ENCODE data around the gene CASKIN1. TPM values are rescaled to one million over a fixed set of nuclear protein-coding genes. Genes with fewer than 3 reads are reported as not detected.

The CASKIN1 gene, protein sequence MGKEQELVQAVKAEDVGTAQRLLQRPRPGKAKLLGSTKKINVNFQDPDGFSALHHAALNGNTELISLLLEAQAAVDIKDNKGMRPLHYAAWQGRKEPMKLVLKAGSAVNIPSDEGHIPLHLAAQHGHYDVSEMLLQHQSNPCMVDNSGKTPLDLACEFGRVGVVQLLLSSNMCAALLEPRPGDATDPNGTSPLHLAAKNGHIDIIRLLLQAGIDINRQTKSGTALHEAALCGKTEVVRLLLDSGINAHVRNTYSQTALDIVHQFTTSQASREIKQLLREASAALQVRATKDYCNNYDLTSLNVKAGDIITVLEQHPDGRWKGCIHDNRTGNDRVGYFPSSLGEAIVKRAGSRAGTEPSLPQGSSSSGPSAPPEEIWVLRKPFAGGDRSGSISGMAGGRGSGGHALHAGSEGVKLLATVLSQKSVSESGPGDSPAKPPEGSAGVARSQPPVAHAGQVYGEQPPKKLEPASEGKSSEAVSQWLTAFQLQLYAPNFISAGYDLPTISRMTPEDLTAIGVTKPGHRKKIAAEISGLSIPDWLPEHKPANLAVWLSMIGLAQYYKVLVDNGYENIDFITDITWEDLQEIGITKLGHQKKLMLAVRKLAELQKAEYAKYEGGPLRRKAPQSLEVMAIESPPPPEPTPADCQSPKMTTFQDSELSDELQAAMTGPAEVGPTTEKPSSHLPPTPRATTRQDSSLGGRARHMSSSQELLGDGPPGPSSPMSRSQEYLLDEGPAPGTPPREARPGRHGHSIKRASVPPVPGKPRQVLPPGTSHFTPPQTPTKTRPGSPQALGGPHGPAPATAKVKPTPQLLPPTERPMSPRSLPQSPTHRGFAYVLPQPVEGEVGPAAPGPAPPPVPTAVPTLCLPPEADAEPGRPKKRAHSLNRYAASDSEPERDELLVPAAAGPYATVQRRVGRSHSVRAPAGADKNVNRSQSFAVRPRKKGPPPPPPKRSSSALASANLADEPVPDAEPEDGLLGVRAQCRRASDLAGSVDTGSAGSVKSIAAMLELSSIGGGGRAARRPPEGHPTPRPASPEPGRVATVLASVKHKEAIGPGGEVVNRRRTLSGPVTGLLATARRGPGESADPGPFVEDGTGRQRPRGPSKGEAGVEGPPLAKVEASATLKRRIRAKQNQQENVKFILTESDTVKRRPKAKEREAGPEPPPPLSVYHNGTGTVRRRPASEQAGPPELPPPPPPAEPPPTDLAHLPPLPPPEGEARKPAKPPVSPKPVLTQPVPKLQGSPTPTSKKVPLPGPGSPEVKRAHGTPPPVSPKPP (N-terminal part only)
- under 0.01 and 0.16 TPM in 2 replicates for total RNA-seq

DNA sequence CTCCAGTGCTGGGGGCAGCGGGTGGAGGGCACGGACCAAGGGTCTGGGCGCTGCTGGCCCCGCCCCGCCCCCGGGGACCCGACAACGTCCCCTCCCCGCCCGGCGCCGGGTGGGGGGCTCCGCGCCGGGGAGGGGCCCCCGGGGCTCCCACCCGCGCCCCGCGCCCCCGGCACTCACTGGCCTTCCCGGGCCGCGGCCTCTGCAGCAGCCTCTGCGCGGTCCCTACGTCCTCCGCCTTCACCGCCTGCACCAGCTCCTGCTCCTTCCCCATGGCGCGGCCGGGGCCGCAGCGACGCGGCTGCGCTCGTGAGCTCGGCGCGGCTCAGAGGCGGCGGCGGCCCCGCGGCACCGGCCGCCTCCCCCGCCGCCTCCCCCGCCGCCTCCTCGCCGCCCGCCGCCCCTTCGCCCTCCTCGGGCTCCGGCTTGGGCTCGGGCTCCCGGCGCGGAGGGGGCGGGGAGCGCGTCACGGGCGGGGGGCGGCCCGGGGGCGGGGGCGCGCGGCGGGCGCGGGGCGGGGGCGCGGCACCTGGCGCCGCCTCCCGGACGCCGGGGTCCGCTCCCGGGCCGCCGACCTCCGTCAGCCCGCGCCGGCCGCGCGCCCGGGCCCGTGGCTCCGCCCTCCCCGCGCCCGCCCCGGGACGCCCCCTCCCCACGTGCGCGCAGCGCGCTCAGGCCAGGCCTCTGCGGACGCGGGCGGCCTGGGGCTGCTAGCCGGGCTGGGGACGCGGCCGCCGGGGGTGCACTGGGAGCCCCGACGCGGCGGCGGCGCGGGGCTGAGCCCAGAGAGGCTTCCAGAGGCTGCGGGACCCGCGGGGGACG, at the start of gene CASKIN1:
Gene CASKIN1, minus strand, starts transcription at position 444 of the 819 bp plus-strand sequence. Its CDS starts 173 bp downstream, at position 271.

DNA sequence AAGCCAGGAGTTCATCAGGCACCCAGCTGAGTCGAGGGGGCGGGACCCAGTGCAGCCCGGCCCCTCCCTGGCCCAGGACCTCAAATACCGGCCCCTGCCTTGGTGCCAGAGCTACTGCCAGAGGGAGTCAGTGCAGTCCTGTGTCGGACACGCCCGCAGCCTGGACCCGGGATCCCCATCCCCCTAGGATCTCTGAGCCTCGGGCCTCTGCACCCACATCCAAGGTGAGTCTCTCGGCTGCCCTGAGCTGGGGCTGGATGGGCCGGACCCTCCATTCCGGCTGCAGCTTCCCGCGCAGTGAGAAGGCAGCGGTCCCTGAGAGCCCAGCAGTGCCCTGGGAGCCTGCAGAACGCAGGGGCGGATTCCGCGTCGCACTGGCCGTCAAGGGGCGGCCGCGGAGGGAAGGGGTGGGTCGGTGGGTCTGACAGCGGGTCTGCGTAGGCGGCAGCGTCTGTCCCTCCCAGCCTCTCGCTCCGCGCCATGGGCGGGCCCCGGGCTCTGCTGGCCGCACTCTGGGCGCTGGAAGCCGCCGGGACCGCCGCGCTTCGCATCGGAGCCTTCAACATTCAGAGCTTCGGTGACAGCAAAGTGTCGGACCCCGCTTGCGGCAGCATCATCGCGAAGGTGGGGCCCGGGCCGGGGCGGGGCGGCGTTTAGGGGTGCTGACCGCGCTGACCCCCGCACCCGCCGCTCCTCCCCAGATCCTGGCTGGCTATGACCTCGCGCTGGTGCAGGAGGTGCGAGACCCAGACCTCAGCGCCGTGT, 40.1 kb upstream of the CASKIN1 start, which contains the start of gene DNASE1L2:
Gene DNASE1L2, plus strand, starts transcription at position 108 of the 765 bp plus-strand sequence. Its CDS starts 373 bp downstream, at position 481.

DNA sequence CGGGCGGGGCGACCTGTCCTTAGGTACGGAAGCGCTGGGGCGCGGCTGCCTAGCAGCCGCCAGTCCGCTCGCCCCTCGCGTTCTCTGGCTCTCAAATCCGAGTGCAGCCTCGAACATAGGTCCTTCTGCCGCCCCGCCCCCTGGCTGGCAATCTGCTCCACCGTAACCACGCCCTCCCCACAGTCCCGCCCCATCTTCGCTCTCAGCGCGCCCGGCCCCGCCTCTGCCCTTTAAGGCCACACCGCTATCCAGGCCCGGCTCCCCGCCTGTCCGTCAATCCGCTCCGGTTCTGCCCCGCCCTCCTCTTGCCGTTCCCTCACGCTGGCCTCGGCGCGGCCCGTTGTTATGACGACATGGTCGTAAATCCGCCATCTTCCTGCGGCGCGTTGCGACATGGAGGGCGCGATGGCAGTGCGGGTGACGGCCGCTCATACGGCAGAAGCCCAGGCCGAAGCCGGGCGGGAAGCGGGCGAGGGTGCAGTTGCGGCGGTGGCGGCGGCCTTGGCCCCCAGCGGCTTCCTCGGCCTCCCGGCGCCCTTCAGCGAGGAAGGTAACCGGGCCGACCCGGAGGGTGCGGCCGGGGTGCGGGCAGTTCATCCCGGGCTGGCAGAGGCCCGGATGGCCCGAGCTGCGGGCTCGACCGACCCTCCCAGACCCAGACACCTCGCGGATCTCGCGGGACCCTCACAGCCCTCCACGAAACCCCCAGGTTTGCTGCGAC, 27.0 kb upstream of the CASKIN1 start, which contains the start of gene E4F1:
Gene E4F1, plus strand, starts transcription at position 371 of the 721 bp plus-strand sequence. Its CDS starts 23 bp downstream, at position 394.

DNA sequence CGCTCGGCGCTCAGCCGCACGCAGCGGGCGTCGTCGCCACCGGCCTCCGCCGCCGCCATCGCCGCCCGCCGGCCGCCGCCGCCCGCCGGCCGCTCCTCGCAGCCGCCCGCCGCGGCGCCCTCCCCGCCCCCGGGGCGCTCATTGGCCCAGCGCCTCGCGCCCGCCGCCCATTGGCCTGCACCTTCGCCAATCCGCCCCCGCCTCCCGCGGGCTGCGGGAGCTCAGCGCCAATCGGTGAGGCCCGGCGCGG, 18.2 kb upstream of the CASKIN1 start, which contains the start of gene PGP:
Gene PGP, minus strand, starts transcription at position 122 of the 250 bp plus-strand sequence. Its CDS starts 63 bp downstream, at position 59.

DNA sequence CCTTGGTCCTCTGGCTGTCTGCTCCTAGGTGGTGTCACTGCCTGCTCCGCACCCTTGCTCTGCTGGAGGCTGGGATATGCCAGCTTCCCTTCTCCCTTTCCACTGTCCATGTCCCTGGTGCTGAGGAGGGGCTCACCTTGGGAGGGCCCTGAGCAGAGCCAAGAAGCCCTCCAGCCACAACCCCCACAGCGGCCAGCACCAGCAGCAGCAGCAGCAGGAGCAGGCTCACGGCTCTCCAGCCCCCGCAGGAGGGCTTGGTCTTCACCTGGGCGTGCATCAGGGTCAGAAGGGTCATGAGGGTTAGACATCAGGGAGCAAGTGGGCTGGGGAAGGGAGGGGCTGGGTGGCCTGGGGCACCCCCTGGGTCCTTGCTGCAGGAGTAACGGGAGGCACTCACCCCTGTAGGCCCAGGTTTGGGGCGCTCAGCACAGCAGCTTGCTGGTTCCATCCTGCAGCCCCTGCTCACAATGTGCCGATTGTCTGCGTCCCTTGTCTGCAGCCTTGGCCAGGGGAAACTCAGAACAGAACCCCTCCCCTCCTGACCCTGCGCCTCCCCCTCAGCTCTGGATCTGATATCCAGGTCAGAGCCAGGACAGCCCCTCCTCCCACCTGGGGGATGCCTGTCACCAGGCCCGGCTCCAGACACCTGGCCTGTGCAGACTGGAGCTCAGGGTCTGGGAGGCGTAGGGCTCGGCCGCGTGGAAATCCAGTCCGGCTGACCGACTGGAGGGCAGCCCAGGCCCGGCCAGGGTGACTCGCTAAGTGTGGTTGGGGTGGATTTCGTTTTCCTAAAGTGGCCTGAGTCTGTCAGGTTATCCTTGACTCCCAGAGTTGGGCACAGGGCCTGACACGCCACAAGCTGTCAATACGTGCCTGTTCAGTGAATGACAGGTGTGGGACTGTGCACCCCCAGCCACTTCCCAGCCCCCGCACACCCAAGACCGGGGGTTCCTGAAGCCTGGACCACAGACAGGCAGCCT, 14.3 kb upstream of the CASKIN1 start, which contains the start of gene BRICD5:
Gene BRICD5, minus strand, starts transcription at position 478 of the 980 bp plus-strand sequence. Its CDS starts 30 bp downstream, at position 448.

DNA sequence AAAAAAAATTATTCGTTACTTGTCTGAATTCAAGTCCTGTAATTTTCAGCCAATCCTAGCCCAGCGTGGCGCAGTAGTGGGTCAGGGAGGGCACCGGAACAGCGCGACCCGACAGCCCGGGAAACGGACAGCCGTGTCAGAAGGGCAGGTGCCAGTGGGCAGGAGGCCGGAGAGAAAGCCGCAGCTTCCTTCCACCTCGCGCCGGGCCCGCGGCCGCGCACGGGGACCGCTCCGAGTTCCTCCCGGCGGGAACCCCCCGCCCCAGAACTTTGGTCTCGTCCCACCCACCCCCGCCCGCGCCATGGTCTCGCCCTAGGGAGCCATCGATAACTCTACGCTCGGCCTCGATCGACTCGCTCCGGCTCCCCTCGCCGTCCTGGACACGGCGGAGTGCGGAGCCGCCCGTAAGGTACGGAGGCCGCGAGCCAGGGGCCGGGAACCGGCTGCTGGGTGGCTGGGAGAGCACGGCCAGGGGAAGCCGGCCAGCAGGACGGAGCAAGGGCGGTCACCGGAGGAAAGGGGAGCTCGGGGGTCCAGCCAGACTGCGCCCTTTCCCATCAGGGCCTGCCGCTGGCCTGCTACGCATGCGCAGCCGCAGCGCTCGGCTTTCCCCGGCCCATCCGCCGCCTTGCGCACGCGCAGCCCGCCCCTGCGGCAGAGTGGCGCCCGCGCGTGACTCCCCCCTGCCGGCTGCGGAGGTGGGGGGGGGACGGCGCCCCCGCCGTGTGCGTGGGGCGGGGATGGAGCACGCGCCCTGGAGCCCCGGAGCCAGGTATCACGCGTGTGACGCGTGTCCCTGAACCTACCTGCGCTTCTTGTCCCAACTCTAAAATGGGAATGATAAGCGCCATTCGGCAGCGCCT, 8.9 kb upstream of the CASKIN1 start, which contains the start of gene MLST8:
Gene MLST8, plus strand, starts transcription at position 351 of the 863 bp plus-strand sequence. CDS start 632 bp downstream, outside the sequence.

DNA sequence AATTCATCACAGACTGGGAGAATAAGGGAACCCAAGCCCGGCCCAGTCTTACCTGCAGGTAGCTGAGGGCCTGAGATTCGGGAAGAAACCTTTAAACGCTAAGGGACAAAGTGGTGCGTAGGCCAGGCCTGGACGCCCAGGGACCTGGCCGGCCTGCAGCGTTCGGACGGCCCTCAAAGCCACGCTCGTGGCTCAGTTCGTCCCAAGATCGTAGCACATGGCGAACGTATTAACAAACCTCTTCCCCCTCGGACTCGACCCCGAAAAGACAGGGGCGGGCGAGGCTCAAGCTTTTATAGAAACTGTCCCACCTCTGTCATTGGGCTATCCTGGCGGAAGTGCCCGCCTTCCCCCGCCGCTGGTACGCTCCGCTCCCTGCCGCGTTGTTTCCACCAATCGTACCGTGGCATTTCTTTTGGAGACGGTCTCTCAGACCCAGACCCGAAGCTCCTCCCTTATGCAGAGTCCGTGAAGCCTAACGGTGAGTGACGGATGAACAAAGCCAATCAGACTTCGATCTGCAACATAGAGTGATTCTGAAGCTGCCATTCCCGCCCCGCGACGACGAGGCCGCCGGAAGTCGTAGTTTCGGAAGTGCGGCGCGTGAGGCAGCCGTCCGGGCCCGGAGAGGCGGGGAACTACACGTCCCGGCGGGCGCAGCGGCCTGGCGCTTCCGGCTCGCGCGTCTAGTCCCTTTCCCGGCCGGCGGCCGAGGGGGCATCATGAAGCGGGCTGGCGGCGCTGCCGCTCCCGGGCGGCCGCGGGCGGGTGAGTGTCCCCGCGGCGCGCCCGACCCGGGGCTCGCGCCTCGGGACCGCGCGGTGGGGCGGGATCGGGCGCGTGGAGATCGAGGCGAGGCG, 41.1 kb downstream of the CASKIN1 start, which contains the start of gene TRAF7:
Gene TRAF7, plus strand, starts transcription at position 692 of the 860 bp plus-strand sequence. CDS start 8,139 bp downstream, outside the sequence.

DNA sequence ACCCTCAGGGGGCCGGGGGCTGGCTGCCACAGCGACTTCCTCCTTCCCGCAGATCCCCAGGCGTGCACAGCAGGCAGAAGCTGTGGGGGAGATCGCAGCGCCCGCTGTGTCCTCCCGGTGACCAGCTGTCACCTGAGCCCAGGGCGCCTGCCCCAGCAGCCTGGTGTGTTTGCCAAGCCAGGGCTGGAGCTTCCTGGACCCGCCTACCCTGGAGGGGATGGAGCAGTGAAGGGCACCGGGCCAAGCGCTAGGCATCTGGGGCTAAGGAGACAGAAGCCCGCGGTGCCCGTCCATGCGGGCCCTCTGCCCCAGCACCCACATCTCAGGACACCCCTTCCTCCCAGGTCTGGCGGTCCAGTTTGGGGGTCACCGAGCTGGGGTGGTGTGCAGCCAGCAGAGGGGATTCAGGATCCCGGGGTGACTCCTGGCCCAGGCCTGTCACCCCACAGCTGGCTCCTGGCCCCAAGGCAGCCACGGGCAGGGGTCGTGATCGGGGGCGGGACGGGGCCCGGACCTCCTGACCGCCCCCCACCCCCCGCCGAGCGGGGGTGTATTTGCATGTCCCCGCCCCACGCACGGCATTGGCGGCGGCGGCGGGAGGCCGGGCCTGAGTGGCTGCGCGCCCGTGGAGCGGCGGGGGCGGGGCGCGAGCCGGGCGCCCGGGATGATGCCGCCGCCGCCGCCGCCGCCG, 48.3 kb downstream of the CASKIN1 start, which contains the start of gene RAB26:
Gene RAB26, plus strand, starts transcription at position 645 of the 691 bp plus-strand sequence. CDS start 159 bp downstream, outside the sequence.

DNA sequence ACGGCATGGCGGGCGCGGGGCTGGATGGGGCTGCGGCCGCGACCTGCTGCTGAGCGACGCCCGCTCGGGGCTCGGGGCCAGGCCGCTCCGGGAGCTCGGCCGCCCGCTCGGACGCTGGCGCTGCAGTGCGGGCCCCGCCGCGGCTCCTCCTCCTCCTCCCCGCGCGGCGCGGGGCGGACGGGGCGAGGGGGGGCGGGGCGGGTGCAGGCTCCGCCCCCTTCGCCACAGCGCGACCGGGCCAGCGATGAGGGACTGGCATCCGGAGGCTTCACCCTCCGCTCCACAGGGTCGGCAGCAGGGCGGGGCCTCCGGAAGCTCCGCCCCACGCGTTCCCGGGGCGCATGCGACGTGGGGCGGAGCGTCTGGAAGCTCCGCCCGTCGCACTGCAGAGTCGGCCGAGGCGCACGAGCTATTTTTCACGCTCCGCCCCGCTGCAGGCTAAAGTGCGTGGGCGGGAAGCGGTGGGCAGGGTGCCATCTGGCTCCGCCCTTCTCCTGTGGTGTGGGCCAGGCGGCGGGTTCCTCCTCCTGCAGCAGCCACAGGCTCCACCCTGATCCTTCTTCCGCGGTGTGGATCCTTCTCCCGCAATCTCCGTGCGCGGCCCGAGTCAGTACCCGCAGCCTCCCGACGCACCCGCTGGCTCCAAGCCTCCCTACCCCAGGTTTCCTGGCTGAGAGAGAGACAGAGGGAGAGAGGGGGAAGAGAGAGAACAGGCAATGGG, 60.5 kb downstream of the CASKIN1 start, which contains the start of gene PKD1:
Gene PKD1, minus strand, starts transcription at position 129 of the 721 bp plus-strand sequence. CDS start 209 bp downstream, outside the sequence.

Other genes starting within 250 kb of the CASKIN1 start
- gene RPL3L, start 241.9 kb downstream of the CASKIN1 start, total RNA-seq = 0.55 TPM in 1 of 2 replicates, not detected in the other
- 168 and 283 TPM in 2 replicates for gene NDUFB10, start 237.1 kb downstream of the CASKIN1 start, total RNA-seq
- 4,608 and 4,861 TPM in 2 replicates for gene RPS2, start 231.8 kb downstream of the CASKIN1 start, total RNA-seq
- gene RNF151, start 229.7 kb downstream of the CASKIN1 start, total RNA-seq = 0.16 TPM in 1 of 2 replicates, not detected in the other
- gene TBL3, start 224.6 kb downstream of the CASKIN1 start, total RNA-seq = 85.0 and 114 TPM in 2 replicates
- gene NOXO1, start 215.1 kb downstream of the CASKIN1 start, total RNA-seq = 1.2 and 2.1 TPM in 2 replicates
- gene GFER, start 212.4 kb downstream of the CASKIN1 start, total RNA-seq = 21.3 and 23.3 TPM in 2 replicates
- 0.68 and 5.4 TPM in 2 replicates for gene SYNGR3, start 206.6 kb downstream of the CASKIN1 start, total RNA-seq
- gene ZNF598, start 186.8 kb downstream of the CASKIN1 start, total RNA-seq = 62.8 and 87.5 TPM in 2 replicates
- 0.68 TPM in 1 of 2 replicates, not detected in the other for gene NPW, start 176.8 kb downstream of the CASKIN1 start, total RNA-seq
- gene NHERF2, start 169.7 kb downstream of the CASKIN1 start, total RNA-seq = 7.6 and 7.9 TPM in 2 replicates
- gene NTHL1, start 148.8 kb downstream of the CASKIN1 start, total RNA-seq = 23.2 and 40.5 TPM in 2 replicates
- gene TSC2, start 148.6 kb downstream of the CASKIN1 start, total RNA-seq = 22.3 and 23.4 TPM in 2 replicates
- 44.1 and 44.7 TPM in 2 replicates for gene PKD1, start 60.7 kb downstream of the CASKIN1 start, total RNA-seq
- not detected in 2 replicates for gene RAB26, start 48.0 kb downstream of the CASKIN1 start, total RNA-seq
- gene TRAF7, start 40.8 kb downstream of the CASKIN1 start, total RNA-seq = 70.1 and 85.1 TPM in 2 replicates
- 94.2 and 110 TPM in 2 replicates for gene MLST8, start 8.8 kb upstream of the CASKIN1 start, total RNA-seq
- gene BRICD5, start 14.3 kb upstream of the CASKIN1 start, total RNA-seq = 0.55 and 2.0 TPM in 2 replicates
- gene PGP, start 18.2 kb upstream of the CASKIN1 start, total RNA-seq = 18.6 and 24.5 TPM in 2 replicates
- 24.7 and 29.4 TPM in 2 replicates for gene E4F1, start 27.0 kb upstream of the CASKIN1 start, total RNA-seq
- 0.78 TPM in 1 of 2 replicates, not detected in the other for gene DNASE1L2, start 39.8 kb upstream of the CASKIN1 start, total RNA-seq
- 58.9 and 66.1 TPM in 2 replicates for gene ECI1, start 55.0 kb upstream of the CASKIN1 start, total RNA-seq
- gene RNPS1, start 71.5 kb upstream of the CASKIN1 start, total RNA-seq = 162 and 206 TPM in 2 replicates
- 0.16 TPM in 1 of 2 replicates, not detected in the other for gene ABCA3, start 144.1 kb upstream of the CASKIN1 start, total RNA-seq
- 10.7 and 35.5 TPM in 2 replicates for gene CCNF, start 232.8 kb upstream of the CASKIN1 start, total RNA-seq